GM21447 (cell line): ENCODE results near the gene ARHGDIB.
A peak's percentile ranks its signal among the peaks of the same experiment; 100 is the strongest.

Experiments
- ATAC-seq: cut with Tn5 transposase; IDR thresholded peaks from one replicate; pipeline ENCODE4 v1.9.1; 2021; ENCODE audit not compliant: unreplicated experiment

Gene ARHGDIB

DNA sequence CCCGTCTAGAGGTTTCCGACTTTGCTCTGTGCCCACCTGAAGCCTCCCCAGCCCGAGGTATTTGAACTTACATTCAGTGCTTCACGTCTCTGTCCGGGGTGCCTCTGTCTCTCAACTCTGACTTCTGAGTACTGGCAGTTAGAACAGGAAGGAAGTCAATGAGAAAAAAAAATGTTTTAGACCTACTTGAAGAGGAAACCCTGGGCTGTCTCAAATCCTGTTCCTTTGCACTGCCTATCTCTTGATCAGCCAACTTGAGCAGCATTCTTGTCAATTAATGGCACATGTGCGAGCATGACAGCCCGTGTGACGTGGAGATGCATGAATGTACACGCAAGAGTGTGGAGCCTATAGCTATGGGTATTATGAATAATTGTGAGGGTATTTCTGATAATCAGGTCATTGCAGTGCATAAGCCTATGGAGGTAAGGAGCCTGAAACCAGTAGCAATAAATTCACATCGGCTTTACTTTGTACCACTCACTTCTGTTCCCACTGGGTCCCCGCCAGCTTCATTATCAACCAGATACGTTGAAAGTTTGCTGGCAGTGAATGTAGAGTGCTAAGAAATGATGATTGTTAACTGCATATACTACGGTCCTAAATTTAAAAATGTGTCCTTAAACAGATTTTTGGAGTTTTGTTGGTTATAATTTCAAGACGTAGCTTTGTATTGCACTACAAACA, at the start of gene ARHGDIB:
Gene ARHGDIB, minus strand, starts transcription at position 136 of the 687 bp plus-strand sequence. CDS start 10,889 bp downstream, outside the sequence.
- peak; percentile 69 for ATAC-seq

DNA sequence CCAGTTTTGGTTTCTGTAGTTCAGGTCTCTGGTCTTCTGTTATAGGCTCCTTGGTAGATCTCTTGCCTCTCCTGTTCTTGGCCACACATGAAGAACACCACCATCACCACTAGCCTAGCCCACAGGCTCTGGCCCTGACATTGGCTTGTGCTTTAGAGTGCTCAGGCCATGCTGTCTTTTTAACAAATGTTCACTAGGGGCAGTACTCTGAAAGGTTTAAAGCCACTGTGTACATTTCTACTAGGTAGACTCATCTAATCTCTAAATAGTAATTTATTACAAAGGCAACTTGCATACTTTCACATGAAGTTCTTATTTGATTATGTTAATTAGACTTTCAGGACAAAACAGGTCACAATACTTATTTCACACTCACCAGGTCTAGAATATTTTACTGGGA, 49.8 kb upstream of the ARHGDIB start:
- ATAC-seq = no peak

DNA sequence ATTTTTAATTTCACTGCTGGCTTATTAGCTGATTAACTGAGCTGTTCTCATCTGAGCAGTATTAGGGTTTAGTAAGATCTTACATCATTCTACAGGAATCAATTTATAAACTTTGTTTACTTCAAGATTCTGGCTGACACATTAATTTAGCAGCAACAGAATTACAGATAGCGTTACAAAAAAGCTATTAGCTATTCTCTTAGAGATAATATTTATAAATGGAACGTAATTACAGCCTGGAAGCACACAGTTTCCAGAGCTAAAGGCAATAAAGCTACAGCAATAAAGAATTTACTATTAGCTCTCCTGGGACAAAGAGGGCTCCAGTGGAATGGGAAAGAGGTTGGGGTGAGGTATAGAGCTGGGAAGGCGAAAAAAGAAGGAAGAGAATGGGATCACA, 46.1 kb upstream of the ARHGDIB start:
- no peak for ATAC-seq

DNA sequence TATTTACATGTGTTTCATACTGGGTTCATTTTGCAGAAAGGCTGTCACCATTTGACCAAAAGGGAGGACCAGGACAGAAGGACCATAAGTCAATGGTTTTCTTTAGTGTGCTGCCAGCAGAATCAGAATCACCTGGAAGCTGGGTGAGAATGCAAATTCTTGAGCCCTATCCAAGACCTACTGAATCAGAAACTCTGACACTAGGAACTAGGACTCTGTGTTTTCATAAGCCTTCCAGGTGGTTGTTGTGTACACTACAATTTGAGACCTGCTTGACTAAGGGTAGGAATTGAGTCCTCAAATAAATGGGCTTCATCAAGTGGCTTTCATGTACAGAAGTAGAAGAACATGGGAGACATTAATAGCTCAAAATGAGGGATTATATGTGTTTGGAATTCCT, 43.7 kb upstream of the ARHGDIB start:
- ATAC-seq = no peak

DNA sequence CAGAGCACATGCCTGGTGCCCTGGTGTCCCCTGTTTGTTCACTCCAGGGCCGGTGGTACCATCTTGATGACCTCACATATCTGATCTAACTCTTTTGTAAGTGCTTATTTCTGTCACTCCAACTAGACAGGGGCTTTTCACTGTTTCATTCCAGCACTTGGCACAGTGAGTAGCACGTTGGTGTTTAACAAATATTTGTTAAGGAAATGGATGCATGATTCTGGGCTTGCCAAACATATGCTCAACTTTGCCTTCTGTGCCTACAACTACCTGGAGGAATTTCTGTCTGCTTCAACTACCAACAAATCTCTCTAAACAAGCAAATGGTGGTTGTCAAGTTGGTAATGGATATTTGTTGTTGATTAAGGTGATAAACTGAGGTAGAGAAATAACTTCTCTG, 43.0 kb upstream of the ARHGDIB start:
- ATAC-seq = no peak

DNA sequence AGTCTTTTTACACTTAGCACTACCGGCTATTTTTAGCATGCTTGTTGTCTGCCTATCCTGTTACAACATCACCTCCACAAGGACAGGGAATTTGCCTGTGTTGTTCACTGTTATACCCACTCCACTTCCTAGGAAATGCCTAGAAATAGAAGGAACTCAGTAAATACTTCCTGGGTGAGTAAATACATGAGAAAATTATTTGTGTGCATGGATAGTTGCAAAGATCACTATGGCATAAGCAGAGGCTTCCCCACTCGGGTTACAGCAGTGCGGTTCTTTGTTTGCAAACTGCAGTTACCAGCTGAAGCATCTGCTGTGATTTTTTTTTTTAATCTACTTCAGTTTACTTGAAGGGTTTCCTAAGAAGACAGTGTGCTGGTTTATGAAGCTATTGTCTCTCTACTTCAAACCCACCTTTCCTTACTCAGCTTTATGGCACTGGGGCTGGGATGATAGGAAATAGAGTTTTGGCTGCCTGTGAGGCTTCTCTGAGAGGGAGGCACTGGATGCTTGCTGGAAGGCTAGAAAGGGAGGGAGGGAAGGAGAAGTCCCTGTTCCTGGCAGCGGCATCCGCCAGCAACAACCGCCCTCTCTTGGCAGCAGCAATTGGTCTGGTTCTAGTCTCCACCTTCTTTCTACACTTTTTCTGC, 40.5 kb upstream of the ARHGDIB start:
- ATAC-seq = no peak

DNA sequence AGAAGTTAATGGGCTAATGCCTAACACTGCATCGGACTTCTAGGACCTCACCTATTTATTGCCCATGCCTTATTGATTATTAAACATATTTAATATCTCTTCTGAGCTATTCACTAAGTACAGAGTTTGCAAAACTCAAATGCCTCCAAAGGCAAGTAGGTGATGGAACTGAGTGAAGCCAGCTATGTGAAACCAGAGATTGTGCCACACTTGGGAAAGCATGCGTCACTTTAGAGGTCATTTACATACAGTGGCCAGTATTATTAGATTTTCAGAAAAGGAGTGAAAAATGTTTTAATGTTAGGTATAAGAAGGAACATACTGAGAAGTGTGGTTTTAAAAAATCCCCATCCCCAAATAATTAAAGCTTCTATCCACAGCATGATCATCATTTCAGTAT, 39.2 kb upstream of the ARHGDIB start:
- ATAC-seq = no peak

DNA sequence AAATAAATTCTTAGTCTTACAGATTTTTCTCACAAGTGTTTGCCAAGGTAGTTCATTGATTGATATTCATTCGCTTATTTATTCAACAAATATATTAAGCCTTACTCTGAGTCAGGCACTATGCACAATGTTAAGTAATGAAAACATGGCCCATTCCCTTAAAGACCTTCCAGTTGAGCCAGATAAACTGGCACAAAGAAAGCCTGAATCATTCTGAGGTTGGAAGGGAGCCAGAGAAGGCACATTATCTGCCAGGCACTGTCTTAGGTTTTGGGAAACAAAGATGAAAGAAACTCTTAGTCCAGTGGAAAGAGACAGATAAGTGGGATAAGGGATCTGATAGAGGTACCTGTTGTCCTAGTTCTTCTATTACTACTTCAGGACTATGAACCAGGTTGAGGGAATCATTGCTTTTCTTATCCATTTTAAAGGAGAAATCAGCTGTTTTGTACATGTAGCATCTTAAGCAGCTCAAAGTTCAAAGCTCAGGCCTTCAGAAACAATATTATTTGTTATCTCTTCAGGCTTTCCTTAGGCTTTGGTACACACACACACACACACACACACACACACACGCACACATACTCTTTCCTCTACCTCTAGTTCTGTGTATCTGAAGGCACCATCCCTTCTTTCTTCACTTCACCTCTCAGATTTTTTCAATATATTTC, 38.4 kb upstream of the ARHGDIB start:
- no peak for ATAC-seq

DNA sequence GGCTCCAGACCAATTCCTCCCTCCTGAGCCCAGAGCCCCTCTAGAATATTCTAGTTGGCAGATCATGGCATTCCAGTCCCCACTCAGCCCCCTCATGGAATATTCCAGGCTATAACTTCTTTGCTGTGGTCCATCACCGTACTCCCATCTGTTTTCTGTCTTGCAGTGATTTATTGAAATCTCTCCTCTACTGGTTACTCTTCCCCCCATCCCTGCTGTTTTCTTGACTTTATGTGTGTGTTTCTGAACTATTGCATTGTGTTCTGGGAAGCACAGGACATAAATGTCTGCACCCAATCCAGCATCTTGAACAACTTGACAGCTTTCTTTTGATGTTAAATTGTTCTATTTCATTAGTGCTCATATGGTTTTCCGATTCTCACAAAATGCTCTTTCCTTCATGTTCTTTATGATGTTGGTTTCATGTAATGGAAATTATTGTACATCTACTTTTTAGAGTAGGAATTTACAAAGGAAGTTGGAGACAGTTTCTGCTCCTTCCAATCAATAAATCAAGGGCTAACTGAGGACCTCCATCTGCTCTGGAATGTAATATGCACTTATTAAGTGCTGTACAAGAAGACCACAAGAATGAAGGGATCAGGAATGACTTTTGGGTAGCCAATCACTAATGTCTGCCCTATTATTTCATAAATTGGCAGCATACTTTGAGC, 37.8 kb upstream of the ARHGDIB start:
- ATAC-seq = no peak

DNA sequence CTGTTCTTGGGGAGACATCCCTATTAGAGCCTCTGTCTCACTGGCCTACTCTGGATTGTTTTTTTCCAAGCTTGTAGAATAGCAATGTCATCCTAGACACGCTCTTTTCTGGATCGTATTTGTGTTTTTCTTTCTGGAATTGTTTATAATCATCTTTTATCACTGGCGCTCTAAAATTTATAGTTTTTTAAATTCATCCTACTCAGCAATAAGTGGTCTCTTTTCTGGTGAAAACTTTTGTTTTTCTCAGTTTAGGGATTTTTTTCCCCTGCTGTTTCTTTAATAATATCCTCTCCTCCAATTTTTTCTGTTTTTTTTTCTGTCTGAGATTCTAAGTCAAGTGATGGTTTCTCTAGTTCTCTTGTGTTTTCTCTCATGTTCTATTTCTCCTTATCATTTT, 36.6 kb upstream of the ARHGDIB start:
- no peak for ATAC-seq

DNA sequence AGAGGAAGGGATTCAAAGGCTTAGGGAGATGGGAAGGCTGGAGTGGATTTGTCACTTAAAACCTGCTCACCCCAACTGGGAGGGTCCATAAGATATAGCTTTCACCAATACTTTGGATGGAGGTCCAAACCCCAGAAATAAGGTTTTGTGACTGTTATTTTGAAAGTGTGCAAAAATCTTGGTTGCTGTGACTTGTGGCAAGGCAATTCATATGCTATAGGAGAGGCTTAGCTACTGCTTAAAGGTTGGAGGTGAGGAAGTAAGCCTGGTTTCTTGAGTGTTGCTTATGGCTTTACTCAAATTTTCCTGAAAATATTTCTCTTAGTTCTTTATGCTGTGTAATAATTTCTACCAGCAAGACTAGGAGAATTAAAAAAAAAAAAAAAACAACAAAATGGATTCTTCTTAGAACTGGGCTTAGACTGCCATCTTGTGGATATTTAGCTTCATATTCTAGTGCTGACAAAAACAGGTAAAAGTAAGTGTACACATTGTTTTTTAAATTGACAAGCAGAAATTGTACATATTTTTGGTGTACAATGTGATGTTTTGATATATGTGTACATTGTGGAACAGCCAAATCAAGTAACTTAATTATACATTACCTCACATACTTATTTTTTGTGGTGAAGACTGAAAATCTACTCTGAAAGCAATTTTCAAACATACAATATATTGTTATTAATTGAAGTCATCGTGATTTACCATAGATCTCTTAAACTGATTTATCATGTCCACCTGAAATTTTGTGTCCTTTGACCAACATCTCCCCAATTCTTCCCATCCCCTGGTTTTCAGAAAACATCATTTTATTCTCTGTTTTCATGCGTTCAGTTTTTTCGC, 34.4 kb upstream of the ARHGDIB start:
- no peak for ATAC-seq

DNA sequence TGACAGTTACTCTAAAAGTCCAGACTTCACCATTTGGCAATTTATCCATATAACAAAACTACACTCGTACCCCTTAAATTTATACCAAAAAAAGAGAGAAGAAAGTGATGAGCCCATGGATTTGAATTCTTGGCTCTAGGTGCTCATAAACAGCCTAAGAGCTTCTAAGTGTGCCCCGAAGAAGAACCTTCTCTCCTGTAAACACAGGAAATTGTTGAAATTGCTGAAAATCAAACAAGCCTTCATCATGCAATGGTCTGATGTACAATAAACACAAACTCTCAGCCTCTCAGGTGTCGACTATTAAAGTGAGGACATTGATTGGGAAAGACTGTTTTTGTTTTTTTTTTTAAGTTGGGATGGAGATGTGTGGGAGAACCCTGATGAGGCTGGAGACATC, 33.2 kb upstream of the ARHGDIB start:
- no peak for ATAC-seq

DNA sequence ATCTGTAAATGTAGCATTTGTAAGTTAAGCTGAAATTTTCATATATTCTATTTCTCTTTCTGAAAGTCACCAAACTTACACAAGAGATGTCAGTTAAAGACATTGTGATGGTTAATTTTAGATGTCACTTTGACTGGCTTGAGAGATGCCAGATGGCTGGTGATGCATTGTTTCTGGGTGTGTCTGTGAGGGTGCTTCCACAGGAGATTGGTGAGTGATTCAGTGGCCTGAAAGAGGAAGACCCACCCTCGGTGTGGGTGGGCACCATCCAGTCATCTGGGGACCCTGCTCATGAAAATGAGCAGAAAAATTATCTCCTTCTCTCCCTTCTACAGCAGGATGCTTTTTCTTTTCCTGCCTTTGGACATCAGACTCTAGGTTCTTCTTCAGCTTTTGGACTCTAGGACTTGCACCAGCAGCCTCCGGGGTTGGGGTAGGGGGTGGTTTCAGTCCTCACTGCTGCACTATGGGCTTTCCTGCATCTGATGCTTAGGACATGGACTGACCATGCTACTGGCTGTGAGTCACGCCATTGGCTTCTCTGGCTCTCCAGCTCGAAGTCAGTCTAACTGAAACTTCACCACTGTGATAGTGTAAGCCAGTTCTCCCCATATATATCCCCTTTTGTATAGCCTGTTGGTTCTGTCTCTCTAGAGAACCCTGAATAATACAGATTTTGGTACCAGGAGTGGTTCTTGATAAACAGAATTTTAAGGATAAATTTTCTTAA, 32.3 kb upstream of the ARHGDIB start:
- no peak for ATAC-seq

DNA sequence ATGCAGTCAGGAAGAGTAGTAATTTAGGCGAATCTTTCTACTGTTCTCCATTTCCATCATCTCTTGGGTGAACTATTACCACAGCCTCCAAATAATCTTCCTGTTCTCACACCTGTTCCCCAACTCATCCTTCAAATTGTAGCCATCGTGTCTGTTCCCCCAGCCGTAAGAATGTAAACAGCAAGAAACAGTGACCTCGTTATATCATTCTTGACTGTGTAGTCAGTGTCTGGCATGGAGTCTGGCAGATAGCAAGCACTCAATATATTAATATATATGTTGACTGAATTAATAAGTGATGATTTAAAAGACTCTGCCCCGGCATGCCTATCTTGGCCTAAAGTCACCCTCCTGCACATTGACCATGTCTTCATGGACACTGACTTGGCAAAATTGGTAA, 31.7 kb upstream of the ARHGDIB start:
- no peak for ATAC-seq

DNA sequence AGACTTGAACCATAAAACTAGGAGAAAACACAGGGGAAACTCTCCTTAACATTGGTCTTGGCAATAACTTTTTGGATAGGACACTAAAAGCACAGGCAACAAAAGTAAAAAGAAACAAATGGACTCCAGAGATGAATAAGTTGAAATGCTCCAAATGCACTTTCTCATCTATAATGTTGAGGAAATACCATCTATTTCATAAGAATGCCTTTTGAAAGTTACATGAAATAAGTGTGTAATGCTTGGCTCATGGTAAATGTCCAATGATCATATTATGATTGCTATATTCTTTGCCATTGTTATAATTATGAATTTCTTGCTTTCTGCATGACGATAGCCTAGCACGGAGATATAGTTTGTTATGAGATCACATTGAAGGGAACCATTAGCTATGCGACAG, 31.3 kb upstream of the ARHGDIB start:
- no peak for ATAC-seq

DNA sequence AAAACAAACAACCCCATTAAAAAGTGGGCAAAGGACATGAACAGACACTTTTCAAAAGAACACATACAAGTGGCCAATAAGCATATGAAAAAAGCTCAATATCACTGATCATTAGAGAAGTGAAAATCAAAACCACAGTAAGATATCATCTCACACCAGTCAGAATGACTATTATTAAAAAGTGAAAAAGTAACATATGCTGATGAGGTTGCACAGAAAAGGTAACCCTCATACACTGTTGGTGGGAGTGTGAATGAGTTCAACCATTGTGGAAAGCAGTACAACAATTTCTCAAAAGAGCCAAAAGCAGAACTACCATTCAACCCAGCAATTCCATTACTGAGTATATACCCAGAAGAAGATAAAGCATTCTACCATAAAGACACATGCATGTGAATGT, 29.7 kb upstream of the ARHGDIB start:
- no peak for ATAC-seq

DNA sequence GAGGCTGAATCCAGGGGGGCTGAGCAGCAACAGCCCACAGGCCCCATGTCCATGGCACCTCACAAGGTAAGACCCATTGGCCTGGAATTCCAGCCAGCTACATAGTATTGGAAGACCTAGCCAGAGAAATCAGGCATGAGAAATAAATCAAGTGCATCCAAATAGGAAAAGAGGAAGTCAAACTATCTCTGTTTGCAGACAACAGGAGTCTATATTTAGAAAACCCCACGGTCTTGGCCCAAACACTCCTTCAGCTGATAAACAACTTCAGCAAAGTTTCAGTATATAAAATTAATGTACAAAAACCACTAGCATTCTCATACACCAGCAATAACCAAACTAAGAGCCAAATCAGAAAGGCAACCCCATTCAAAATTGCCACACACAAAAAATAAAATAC, 28.4 kb upstream of the ARHGDIB start:
- ATAC-seq = peak; percentile 55

DNA sequence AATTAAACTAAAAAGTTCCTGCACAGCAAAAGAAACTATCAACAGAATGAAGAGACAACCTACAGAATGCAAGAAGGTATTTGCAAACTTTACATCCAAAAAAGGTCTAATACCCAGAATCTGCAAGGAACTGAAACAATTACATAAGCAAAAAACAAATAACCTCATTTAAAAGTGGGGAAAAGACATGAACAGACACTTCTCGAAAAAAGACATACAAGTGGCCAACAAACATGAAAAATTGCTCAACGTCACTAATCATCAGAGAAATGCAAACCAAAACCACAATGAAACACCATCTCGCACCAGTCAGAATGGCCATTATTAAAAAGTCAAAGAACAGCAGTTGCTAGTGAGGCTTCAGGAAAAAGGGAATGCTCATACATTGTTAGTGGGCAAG, 26.6 kb upstream of the ARHGDIB start:
- no peak for ATAC-seq

DNA sequence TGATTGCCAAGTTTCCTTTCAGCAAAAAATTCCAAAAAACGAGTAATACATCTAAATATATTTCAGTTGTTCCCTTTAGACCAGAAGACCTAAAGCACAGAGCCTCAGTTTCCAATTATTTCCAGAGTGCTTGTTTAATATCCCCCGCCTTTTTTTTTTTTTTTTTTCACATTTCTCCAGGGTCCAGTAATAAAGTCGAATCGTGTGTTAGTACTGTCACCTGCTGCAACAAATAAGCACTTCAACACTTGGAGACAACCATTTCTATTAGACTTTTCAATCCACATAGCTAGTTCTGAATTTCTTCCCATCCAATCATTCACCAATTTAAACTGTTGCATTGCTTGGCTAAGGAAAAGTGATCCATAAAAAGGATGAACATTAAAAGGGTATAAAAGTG, 25.0 kb upstream of the ARHGDIB start:
- ATAC-seq = no peak

DNA sequence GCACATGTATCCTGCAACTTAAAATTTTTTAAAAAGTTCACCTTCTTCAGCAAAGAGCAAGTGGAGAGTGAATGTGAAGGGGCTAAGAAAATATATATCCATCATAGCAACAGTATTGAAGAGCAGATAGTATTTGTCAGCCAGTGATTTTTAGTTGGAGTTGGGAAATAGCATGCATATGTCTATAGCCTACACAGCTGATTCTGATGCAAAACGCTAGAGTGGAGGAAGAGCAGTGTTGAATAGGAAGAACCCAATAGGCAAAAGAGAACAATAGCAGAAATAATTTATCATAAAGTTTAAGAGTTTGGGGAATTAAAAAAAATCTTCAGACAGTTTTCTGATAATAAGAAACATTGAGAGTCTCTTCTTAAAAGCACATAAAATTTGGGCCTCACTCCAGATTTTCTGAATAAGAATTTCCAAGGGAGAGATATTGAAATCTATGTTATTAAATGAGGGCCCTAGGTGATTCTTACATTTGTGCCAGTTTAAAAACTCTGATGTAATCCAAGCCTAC, 23.4 kb upstream of the ARHGDIB start:
- no peak for ATAC-seq
